ENCODE data around the gene SCYL1. TPM values are rescaled to one million over a fixed set of nuclear protein-coding genes. Genes with fewer than 3 reads are reported as not detected.

Gene SCYL1
- total RNA-seq, 1 donor from 2014 or later = 103 TPM

DNA sequence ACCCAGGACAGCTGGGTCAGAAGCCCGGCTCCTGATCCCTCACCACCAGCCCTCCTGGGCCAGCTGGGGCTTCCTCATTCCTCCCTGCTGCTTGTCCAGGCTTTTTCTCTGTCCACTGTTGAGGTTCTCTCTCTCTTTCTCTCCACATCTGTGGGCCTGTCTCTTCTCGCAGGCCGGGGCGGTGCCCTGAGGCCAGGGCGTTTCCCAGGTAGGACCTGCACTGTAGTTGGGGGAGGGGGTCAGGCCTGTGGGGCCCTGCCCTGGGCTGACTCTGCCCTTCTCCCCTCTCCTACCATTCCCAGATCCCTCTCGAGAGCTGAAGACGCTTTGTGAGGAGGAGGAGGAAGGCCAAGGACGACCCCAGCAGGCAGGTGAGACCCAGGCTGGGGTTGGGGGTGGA, 55.9 kb downstream of the SCYL1 start:
- H3K4me1 Mint-ChIP-seq (ENCODE audit: unreplicated experiment) = peaks cover 25% of the 10 kb centered on the region
- H3K27me3 Mint-ChIP-seq (ENCODE audit: unreplicated experiment) = no peaks in the 10 kb centered on the region

DNA sequence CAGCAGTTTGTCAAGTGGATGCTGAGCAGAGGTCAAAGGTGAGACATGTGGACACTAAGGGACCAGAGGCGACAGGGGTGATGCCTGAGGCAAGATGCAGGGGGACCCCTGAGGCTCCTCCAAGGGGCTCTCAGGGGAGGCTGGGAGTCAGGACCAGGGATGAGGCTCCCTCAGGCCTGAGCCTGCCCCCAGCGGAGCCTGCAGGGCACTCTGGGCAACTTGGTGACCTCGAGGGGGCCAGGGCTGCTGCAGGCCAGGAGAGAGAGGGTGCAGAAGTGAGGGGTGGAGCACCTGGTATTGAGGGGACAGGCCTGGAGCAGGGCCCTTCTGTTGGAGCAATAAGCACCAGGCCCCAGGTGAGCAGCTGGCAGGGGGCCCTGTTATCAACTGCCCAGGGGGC, 57.0 kb downstream of the SCYL1 start:
- no peaks in the 10 kb centered on the region for H3K27me3 Mint-ChIP-seq (ENCODE audit: unreplicated experiment)
- TF ChIP-seq, protein P1, sequence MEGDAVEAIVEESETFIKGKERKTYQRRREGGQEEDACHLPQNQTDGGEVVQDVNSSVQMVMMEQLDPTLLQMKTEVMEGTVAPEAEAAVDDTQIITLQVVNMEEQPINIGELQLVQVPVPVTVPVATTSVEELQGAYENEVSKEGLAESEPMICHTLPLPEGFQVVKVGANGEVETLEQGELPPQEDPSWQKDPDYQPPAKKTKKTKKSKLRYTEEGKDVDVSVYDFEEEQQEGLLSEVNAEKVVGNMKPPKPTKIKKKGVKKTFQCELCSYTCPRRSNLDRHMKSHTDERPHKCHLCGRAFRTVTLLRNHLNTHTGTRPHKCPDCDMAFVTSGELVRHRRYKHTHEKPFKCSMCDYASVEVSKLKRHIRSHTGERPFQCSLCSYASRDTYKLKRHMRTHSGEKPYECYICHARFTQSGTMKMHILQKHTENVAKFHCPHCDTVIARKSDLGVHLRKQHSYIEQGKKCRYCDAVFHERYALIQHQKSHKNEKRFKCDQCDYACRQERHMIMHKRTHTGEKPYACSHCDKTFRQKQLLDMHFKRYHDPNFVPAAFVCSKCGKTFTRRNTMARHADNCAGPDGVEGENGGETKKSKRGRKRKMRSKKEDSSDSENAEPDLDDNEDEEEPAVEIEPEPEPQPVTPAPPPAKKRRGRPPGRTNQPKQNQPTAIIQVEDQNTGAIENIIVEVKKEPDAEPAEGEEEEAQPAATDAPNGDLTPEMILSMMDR (IDR thresholded peaks at IDR 0.05) = no peak
- no peak overlapping the region for H3K27ac Mint-ChIP-seq (ENCODE audit: unreplicated experiment)
- peaks cover 14% of the 10 kb centered on the region for H3K36me3 Mint-ChIP-seq (ENCODE audit: unreplicated experiment)
- no peak for DNase-seq (ENCODE audit: extremely low spot score, unreplicated experiment)
- no peak overlapping the region for H3K4me3 Mint-ChIP-seq (ENCODE audit: unreplicated experiment)
- H3K4me1 Mint-ChIP-seq (ENCODE audit: unreplicated experiment) = peaks cover 26% of the 10 kb centered on the region
- no peaks in the 10 kb centered on the region for H3K9me3 Mint-ChIP-seq (ENCODE audit: unreplicated experiment)

More for the DNA sequence above, 55.9 kb downstream of the SCYL1 start:
- no peak for DNase-seq (ENCODE audit: extremely low spot score, unreplicated experiment)
- Mint-ChIP-seq H3K36me3 (ENCODE audit: unreplicated experiment) (peaks cover 11% of the 10 kb centered on the region), H3K4me3 (ENCODE audit: unreplicated experiment) (no peak overlapping the region), H3K9me3 (ENCODE audit: unreplicated experiment) (no peaks in the 10 kb centered on the region), H3K27ac (ENCODE audit: unreplicated experiment) (no peak overlapping the region)
- TF ChIP-seq, protein P1 (IDR thresholded peaks at IDR 0.05) = no peak

DNA sequence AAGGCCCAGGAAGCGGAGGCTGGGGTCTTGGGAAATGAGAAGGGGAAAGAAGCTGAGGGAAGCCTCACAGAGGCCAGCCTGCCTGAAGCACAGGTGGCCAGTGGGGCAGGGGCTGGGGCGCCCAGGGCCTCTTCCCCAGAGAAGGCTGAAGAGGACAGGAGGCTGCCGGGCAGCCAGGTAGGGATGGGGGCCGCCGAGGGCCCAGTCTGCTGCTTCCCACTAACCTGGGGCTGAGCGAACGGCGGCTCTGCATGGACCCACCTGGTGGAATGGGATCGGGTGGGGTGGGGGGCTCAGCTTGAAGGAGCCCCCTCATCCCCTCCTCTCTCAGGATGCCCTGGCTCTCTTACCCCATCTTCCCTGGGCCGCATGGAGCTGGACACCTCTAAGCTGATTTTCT, 58.7 kb downstream of the SCYL1 start:
- Mint-ChIP-seq H3K27me3 (ENCODE audit: unreplicated experiment) (no peaks in the 10 kb centered on the region), H3K36me3 (ENCODE audit: unreplicated experiment) (peaks cover 17% of the 10 kb centered on the region)
- no peak for DNase-seq (ENCODE audit: extremely low spot score, unreplicated experiment)

DNA sequence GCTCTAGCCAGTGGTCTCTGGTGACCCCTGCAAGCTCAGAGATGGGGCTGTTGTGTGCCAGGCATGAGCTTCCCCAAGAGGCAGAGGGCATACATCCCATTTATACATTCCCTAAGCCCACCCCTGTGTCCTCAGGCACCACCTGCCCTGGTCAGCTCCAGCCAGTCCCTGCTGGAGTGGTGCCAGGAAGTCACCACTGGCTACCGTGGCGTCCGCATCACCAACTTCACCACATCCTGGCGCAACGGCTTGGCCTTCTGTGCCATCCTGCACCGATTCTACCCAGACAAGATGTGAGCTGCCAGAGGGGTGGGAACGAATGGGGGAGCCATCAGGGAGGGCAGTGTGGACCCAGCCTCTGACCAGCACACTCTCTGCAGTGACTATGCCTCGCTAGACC, 59.2 kb downstream of the SCYL1 start:
- TF ChIP-seq, protein P1 (IDR thresholded peaks at IDR 0.05) = no peak
- Mint-ChIP-seq H3K9me3 (ENCODE audit: unreplicated experiment) (no peaks in the 10 kb centered on the region), H3K4me3 (ENCODE audit: unreplicated experiment) (no peak overlapping the region), H3K4me1 (ENCODE audit: unreplicated experiment) (peaks cover 29% of the 10 kb centered on the region), H3K27ac (ENCODE audit: unreplicated experiment) (no peak overlapping the region), H3K36me3 (ENCODE audit: unreplicated experiment) (peaks cover 17% of the 10 kb centered on the region), H3K27me3 (ENCODE audit: unreplicated experiment) (no peaks in the 10 kb centered on the region)
- no peak for DNase-seq (ENCODE audit: extremely low spot score, unreplicated experiment)

More for the DNA sequence above, 58.7 kb downstream of the SCYL1 start:
- Mint-ChIP-seq H3K27ac (ENCODE audit: unreplicated experiment) (no peak overlapping the region), H3K4me1 (ENCODE audit: unreplicated experiment) (peaks cover 27% of the 10 kb centered on the region), H3K9me3 (ENCODE audit: unreplicated experiment) (no peaks in the 10 kb centered on the region), H3K4me3 (ENCODE audit: unreplicated experiment) (no peak overlapping the region)
- TF ChIP-seq, protein P1 (IDR thresholded peaks at IDR 0.05) = no peak

DNA sequence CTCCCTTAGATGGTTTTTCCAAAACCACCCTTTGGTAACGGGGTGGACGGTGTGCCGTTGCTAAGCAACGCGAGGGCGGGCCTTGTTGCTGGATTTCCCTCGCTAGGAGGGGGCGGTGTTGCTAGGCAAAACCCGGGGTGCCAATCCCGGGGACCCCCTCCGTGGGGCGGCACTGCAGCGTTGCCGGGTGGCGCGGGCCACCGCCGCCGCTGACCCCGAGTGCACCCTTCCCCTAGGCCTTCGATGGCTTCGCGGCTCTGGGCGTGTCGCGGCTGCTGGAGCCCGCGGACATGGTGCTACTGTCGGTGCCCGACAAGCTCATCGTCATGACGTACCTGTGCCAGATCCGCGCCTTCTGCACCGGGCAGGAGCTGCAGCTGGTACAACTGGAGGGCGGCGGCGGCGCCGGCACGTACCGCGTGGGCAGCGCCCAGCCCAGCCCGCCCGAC, 59.9 kb downstream of the SCYL1 start:
- no peak overlapping the region for H3K27ac Mint-ChIP-seq (ENCODE audit: unreplicated experiment)
- peaks cover 17% of the 10 kb centered on the region for H3K36me3 Mint-ChIP-seq (ENCODE audit: unreplicated experiment)
- H3K4me1 Mint-ChIP-seq (ENCODE audit: unreplicated experiment) = peaks cover 30% of the 10 kb centered on the region
- H3K4me3 Mint-ChIP-seq (ENCODE audit: unreplicated experiment) = no peak overlapping the region
- TF ChIP-seq, protein P1 (IDR thresholded peaks at IDR 0.05) = no peak
- H3K27me3 Mint-ChIP-seq (ENCODE audit: unreplicated experiment) = no peaks in the 10 kb centered on the region
- no peak for DNase-seq (ENCODE audit: extremely low spot score, unreplicated experiment)
- no peaks in the 10 kb centered on the region for H3K9me3 Mint-ChIP-seq (ENCODE audit: unreplicated experiment)

All from osteocyte (in vitro differentiated cells).